NCI-H524 (cell line): ENCODE data around the gene CRKL.
A peak's percentile ranks its signal among the peaks of the same experiment; 100 is the strongest.
"Not testable (repeated sequence)": the region's sequence is repeated elsewhere in the genome, so short reads cannot be mapped to it uniquely, and the experiment has no call there.

Experiments
- DNase-seq, 2 experiments: peaks; one replicate each; lab custom pipeline; 2025; lab: John Stamatoyannopoulos, UW

The CRKL gene, protein sequence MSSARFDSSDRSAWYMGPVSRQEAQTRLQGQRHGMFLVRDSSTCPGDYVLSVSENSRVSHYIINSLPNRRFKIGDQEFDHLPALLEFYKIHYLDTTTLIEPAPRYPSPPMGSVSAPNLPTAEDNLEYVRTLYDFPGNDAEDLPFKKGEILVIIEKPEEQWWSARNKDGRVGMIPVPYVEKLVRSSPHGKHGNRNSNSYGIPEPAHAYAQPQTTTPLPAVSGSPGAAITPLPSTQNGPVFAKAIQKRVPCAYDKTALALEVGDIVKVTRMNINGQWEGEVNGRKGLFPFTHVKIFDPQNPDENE

DNA sequence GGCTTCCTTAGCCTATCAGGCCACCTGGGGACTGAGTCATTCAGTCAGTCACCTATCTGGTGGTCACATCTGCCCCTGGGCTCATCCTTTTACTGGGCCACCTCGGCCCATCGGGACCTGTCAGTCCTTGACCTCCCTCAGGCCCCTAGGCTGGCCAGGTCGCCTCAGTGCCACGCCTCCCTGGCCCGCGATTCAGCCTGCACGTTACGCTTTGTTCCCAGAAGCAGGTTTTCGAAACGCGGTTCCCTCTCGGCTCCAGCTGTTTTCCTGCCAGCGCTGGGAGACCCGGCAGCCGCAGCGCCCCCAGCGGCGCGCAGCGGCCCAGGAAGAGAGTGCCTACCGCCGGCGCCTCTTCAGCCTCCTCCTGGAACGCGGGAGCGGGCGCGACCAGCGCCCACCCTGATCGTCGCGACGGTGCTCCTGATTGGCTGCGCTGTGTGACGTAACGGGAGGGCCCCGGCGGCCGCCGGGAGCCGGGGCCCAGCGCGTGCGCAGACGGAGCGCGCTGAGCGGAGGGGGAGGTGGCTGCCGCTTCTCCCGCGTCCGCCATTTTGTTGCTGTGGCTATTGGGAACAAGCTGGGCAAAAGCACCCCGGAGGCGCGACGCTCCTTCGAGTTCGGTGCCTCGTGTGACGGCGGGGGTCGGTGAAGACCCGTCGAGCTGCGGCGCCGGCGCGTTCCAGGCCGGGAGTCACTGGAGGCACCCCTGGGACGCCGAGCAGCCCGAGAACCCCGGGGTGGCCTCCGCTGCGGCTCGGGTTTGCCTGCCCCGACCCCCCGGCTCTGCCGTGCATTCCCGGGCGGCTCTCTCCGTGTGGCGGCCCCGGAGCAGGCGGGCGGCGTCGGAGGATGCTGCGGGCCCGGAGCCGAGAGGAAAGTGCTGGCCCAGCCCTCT, at the start of gene CRKL:
Gene CRKL, plus strand, starts transcription at position 492 of the 895 bp plus-strand sequence. CDS start 528 bp downstream, outside the sequence.
- peak; percentile 91 to 99 for DNase-seq

GRCh38 chr22:20868025-20868962, 48.9 kb upstream of the CRKL start:
- DNase-seq = no peak

DNA sequence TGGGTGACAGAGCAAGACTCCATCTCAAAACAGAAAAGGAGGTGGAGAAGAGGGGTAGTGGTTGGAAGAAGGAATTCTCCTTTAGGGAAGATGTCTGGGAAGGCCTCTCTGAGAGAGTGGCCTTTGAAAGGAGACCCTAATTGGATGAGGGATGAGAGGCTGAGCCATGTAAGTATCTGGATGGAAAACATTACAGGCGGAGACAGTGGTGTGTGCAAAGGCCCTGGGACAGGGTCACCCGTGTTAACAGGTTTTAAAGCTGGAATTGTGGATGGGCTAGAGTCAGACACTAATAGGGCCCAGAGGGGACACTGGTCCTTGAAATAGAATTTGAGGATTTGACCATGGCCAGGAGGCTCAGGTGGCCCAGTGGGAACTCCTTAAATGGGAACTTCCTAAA, 48.0 kb upstream of the CRKL start:
- no peak for DNase-seq

GRCh38 chr22:20873214-20873613, 44.0 kb upstream of the CRKL start:
- no peak for DNase-seq

- DNase-seq = no peak
Measured at GRCh38 chr22:20875296-20875695, 41.9 kb upstream of the CRKL start.

GRCh38 chr22:20877715-20878114, 39.5 kb upstream of the CRKL start:
- no peak for DNase-seq

GRCh38 chr22:20881231-20881630, 36.0 kb upstream of the CRKL start:
- no peak for DNase-seq

DNA sequence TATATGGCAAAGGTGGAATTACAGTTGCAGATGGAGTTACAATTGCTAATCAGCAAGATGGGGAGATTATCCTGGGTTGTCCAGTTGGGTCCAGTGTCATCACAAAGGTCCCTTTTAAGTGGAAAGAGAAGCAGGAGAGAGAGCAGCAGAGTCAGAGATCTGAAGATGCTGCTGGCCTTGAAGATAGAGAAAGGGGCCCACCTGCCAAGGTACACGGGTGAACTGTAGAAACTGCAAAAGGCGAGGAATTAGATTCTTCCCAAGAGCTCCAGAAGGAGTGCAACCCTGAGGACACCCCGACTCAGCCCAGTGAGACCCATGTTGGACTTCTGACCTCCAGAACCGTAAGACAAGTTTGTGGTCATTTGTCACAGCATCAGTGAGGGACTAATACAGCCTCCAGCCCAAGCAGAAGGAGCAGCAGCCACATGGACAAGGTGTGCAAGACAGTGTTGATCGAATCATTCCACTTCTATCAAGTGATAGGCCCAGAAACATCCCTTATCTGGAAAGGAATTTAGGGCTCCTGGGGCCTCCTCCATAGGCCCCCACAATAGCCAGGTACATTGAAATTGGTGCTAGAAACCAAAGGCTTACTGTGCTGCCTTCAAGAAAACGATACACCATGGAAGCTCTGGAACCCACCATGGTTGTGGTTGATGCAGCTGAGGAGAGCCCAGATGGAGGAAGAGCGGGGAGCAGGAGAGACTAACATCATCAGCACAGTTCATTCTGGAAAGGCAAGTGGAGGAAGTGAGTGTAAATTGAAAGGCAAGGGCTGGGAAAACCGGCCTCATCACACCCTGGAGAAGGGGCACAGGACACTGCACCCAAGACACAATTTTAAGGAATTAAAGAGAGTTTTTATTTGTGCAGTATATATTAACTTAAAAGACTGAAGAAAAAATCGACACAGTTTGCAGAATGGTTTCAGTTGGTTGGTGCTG, 35.1 kb upstream of the CRKL start:
- DNase-seq = no peak

DNA sequence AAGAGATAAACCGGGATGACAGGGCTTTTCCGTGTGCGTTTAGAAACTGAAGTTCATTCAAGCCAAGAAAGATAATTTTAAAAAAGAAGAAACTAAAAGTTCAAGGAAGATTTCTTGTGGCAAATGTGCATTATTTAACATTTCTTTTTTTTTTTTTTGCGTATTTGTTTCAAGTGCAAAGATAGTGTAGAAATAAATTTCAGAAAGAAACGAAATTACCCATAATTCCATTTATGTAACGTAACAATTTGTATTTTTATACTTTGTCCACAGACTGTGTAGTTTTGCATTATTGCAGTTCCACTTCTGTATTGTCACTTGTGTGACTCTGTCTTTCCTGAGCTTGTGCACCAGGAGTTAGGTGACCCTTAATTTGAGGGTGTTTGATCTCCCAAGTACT, 34.4 kb upstream of the CRKL start:
- no peak for DNase-seq

GRCh38 chr22:20884454-20884853, 32.8 kb upstream of the CRKL start:
- no peak for DNase-seq

DNA sequence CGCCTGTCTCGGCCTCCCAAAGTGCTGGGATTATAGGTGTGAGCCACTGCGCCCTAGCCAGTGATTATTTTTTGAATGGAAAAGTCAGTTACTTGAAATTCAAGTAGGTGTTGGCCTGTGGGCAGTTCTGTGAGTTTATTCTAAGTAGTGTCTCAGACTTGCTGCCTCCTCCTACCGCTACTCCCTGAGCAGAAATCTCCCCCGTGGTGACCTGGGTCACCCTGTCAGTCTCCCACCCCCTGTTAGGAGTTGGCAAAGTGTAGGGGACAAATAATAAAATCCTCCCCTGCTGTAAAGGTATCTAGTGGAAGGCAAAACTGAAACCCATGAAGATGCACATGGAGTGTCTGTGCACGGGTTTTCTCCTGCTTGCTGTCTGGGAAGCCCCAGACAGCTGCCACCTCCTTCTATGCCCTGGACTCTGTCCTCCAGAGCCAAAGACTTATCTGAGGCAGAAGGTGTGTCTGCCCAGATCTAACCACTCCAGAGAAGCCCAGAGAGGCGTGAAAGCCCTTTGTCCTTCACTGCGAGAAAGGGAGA, 32.1 kb upstream of the CRKL start:
- DNase-seq = no peak

DNA sequence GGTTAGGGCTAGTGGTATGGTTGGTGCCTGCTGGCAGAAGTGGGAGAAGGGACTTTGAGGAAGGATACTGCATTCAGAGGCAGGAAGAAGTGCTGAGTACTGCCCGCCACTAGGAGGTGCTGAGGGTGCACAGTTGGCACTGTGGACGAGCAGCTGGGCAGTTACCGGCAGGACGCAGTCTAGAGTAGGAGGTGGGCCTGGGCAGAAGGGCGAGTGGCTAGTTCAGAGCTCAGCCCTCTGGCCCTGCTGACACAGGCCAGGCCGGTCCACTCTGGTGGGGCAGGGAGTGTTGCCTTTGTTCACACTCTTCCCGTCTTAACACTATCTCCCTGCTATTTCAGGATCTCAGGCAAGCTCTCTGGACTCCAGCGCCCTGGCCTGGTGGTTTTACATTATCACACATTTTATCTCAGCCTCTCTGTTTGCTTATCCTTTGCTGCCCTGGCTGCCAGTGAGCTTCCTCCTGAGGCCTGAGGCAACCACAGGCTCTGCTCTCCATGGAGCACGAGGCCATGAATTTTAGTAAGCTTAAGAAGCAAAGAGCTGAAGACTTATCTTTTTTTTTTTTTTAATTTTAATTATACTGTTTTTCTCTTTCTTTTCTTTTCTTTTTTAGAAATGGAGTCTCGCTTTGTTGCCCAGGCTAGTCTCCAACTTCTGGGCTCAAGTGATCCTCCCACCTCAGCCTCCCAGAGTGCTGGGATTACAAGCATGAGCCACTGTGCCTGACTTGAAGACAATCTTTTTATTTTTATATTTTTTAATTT, 31.5 kb upstream of the CRKL start:
- peak; percentile 64 to 78 for DNase-seq

DNA sequence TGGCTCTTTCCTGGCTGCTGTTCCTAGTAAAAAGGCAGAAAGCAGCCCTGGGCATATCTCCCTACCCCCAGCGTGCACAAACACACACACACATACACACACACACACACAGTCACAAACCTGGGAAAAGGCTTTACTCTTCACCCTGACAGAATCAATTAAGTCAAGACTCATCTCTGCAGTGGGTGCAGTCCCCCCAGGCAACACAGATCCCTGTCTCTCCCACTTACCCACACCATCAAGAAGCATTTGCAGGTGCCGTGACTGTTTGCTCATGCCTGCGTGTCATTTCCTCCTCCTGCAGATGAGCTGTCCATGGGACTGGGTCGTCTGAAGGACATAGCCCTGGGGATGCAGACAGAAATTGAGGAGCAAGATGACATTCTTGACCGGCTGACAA, 29.8 kb upstream of the CRKL start:
- DNase-seq = no peak

DNA sequence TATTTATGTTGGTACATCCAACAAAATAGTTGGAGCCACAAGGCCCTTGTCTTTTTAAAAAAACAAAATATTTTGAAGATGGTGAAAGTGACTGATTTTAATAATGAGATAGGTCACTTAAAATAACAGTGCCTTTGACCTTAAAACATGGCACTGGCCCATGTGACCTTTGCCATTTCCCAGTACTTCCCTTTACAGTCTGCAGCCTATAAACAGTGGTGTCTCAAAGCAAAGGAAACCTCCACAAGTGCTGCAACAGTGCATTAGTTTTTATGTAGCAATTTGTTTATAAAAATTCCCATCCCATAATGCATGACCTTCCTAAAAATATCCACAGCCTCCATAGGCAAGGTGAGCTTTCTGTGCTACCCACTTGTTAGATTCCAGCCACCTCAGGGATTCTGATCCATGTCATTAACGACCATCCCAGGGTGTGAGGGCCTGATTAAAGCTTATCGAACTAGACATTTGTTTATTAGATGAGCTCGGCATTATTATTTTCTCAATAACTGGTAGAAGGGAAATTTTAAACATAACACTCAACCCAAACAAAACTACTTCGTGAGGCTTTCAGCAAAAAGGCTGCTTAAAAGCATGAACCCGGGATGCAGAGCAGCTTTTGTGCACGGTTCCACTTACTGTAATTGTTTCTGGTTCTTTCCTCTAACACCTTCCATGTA, 28.0 kb upstream of the CRKL start:
- DNase-seq = no peak

GRCh38 chr22:20889904-20890540, 27.2 kb upstream of the CRKL start:
- DNase-seq = no peak

- no peak for DNase-seq
Measured at GRCh38 chr22:20890975-20891374, 26.2 kb upstream of the CRKL start.

GRCh38 chr22:20897737-20898136, 19.5 kb upstream of the CRKL start:
- not testable (repeated sequence) for DNase-seq

GRCh38 chr22:20899827-20900423, 17.3 kb upstream of the CRKL start:
- no peak for DNase-seq
